T-helper 1 cell treated with Interleukin-12 subunit alpha and Interleukin-12 subunit beta and Interleukin-4 antibody, amounts not matched to agents 30 ng/mL and 1 ng/mL, for 36 hours (primary cell): ENCODE measurements around the gene PIAS2. TPM values are rescaled to one million over a fixed set of nuclear protein-coding genes. Genes with fewer than 3 reads are reported as not detected.
"Not testable (repeated sequence)": the region's sequence is repeated elsewhere in the genome, so short reads cannot be mapped to it uniquely, and the experiment has no call there.

ENCODE experiments used
- intact Hi-C: fragments of 100-400 bp; cut with micrococcal nuclease; formaldehyde crosslinking; loops from one replicate; pipeline ENCODE4 v1.15.1; 2024
- total RNA-seq: library from RNA; stranded (reverse); gene quantifications from 2 replicates; pipeline ENCODE4 v1.2.3, GENCODE V29; 2022

The PIAS2 gene
- total RNA-seq, 1 donor from 2014 or later: 29.6 TPM

- intact Hi-C loops: no loop called here
Observed at GRCh38 chr18:46832849-46833248, 84.5 kb downstream of the PIAS2 start.

DNA sequence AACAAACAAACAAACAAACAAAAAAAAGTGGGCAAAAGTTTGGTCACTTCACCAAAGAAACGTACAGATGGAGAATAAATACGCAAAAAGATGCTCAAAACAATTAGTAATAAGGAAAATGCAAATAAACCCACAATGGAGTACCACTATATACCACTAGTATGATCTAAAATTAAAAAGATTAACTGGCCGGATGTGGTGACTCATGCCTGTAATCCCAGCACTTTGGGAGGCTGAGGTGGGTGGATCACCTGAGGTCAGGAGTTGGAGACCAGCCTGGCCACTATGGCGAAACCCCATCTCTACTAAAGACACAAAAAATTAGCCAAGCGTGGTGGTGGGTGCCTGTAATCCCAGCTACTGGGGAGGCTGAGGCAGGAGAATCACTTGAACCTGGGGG is 84.9 kb downstream of the PIAS2 start:
- intact Hi-C loops: not testable (repeated sequence)

GRCh38 chr18:46831434-46831833 is 85.9 kb downstream of the PIAS2 start:
- intact Hi-C loops: no loop called here

GRCh38 chr18:46830633-46831032 is 86.7 kb downstream of the PIAS2 start:
- intact Hi-C loops: no loop called here

DNA sequence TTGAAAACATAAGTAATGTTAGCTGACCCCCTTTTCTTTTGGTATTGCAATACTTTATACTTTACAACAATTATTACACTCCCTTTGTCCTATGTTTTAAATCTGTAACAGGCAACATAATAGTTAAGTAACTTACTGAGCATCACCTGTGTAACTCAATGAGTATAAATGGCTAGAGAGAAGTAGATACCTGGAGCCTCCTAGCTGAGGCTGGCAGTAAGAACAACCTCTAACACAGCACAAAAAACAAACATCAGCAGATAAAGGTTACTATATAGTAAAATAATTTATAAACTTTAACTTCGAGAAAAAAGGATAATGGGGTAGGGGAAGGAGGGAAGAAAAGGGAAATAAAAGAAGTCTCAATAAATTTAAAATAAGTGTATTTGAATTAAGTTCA is 87.4 kb downstream of the PIAS2 start:
- intact Hi-C loops: no loop called here

DNA sequence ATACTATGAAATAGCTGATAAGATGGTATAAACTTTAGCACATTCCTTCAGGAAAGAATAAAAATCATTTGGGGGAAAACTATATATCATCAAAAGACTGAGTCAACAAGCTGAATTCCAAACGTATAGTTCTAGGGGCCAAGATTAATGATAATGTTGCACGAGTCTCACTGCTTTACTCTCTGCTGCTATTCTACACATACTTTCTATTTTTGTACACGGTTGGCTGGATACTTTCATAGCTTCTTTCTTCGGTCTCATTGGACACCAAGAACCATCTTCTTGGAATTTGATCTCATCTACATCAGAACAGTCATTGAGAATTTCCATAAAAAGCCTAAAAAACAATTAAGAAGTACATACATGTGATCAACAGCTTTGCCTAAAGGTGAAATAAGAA is 87.8 kb downstream of the PIAS2 start:
- intact Hi-C loops: no loop called here

DNA sequence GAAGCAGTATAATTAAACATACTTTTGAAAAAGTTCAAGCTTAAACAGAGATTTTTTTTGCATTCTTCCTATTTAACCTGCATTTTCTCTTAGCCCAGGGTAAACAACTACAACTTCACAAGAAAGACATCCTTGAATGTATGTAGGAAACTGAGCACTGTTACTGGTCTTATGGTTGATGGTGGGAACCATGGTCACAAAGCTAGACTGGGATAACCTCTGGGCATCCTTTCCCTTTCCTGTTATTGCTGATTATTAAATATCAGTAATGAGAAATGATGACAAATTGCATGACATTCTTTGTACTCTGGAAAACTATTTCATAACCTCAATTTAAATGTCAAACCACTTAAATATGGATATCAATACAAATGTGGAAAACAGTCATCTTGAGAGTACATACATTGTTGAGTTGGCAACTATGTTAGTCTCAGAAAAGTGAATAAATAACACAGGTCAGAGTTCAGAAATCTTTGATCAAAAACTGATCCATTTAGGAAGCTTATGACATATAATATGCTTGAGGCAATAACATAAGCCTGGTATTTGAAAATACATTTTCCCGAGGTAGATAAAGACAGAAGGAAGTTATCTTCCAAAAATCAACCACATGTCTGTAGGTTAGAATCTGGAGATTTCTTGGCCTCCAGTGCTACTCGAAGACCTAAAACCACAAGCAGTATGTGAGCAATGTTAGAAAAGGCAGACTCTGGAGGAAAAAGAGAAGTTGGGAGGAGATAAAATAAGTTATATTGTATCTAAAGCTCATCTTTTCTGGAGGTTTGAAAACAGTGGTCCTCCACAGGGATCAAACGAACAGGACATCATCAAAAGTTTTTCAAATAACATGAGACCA is 95.2 kb downstream of the PIAS2 start:
- intact Hi-C loops: no loop called here

GRCh38 chr18:46820863-46821262 is 96.4 kb downstream of the PIAS2 start:
- intact Hi-C loops: no loop called here

- intact Hi-C loops: no loop called here
Observed at GRCh38 chr18:46815661-46816060, 101.6 kb downstream of the PIAS2 start.

- intact Hi-C loops: no loop called here
Observed at GRCh38 chr18:46814399-46814798, 102.9 kb downstream of the PIAS2 start.

- intact Hi-C loops: no loop called here
Observed at GRCh38 chr18:46812311-46812710, 105.0 kb downstream of the PIAS2 start.

DNA sequence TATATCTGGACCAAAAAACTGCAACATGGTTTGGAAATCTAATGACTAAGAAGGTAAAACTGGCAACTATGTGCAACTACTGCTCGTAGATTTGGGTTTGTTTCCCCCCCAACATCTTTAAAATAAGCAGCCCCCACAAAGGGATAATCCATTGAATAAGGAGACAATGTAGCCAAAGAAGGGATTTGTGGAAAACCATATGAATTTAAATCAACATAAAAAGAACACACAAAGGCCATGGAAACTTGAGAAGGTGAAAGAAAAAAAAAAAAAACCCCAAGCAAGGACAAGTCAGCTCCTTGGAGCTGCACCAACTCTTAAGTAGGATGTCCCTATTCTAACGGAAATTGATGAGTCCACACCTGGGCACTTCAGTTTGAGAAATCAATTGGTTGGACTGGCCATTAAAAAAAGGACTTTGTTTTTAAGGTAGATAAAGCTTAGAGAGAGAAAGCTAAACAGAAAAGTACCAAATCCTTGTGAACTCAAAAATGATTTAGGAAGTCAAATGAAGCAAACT is 106.8 kb downstream of the PIAS2 start:
- intact Hi-C loops: no loop called here

- intact Hi-C loops: no loop called here
Observed at GRCh38 chr18:46809145-46809544, 108.2 kb downstream of the PIAS2 start.

GRCh38 chr18:46795945-46796344 is 121.4 kb downstream of the PIAS2 start:
- intact Hi-C loops: not testable (repeated sequence)

DNA sequence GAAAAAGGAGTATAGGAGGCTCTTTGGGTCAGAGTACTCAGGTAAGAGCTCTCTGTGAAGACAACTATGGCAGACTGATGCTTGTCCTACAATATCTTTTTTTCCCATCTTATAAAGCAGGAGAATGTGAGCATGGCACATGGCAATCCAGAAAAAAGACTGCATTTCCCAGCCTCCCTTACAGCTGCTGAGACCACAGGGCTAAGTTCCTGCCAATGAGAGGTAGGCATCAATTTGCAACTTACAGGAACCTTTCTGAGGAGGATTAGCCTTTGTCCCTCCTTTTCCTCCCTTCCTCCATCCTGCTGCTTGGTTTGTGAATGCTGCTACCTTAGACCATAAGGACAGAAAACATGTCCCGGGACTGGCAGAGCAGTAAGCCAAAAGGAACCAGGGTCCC is 122.7 kb downstream of the PIAS2 start:
- intact Hi-C loops: no loop called here

DNA sequence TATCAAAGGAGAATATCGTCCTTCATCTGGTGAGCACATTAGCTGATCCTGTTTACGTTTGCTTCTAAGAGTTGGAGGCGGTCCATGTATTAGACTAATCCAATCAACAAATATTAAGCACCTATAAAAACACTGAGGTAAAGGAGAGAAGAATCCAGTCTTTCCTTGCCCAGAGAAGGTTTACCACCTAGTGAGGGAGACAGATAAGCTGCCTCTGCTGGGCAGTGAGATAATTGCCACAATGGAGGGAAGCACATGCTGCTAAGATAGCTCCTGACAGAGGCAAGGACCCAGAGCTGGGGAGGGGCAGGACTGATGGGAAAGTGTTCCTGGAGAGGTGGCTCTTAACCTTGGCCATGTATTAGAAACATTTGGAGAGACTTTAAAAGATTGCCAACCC is 123.7 kb downstream of the PIAS2 start:
- intact Hi-C loops: no loop called here

GRCh38 chr18:46789088-46789487 is 128.2 kb downstream of the PIAS2 start:
- intact Hi-C loops: no loop called here

DNA sequence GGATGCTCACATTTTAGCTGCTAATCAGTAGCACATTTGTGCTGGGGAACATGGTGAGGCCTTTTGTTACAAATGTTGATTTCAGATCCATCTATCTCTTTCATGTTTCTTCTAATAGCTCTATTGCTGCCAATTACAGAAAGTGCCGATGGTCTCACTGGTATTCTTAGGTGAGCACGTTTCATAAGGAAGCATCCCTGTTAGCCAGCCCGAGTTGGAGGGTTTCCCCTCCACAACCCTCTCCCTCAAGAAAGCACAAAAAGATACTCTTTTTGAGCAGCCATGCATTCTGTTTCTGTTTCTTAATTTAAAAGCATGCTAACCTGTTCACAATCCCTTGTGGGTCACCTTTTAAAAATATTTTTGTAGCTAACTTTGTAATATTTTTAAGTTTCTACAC is 129.6 kb downstream of the PIAS2 start:
- intact Hi-C loops: no loop called here

DNA sequence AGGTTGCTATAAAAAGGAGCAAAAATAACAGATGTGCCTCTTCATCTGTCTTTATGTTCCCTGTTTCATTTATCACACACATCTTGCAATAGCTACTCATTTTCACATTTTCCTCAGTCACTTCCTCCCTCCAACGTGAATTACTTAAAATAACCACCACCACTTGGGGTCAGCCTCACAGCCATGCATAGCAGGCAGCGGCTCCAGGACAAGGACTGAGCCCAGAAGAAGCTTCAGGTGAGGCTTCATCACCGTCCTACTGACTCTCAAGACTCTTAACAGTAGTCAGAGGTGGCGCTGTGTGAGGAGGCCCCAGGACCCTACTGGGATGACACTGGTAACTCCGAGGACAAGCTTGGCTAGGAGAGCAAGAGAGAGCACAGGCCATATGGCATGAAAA is 144.9 kb downstream of the PIAS2 start:
- intact Hi-C loops: no loop called here

DNA sequence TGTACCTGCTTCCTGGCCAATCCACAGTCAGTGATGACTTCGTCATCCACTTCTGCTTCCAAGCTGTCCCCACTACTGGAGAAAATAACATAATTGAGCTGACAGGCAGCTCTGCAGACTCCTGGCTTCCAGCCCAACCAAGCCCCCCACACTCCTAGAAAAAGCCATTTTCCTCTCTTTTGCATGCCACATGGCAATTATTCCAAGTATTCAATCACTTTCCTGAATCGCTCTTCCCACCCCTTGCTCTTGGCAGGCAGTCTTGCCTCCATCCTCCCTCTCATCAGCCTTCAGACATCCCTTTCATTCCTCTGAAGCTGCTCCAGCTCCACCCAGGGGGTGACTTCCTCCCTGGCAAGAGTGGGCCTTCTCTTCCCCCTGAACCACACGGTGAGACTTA is 146.2 kb downstream of the PIAS2 start:
- intact Hi-C loops: no loop called here

- intact Hi-C loops: no loop called here
Observed at GRCh38 chr18:46770708-46771107, 146.6 kb downstream of the PIAS2 start.

DNA sequence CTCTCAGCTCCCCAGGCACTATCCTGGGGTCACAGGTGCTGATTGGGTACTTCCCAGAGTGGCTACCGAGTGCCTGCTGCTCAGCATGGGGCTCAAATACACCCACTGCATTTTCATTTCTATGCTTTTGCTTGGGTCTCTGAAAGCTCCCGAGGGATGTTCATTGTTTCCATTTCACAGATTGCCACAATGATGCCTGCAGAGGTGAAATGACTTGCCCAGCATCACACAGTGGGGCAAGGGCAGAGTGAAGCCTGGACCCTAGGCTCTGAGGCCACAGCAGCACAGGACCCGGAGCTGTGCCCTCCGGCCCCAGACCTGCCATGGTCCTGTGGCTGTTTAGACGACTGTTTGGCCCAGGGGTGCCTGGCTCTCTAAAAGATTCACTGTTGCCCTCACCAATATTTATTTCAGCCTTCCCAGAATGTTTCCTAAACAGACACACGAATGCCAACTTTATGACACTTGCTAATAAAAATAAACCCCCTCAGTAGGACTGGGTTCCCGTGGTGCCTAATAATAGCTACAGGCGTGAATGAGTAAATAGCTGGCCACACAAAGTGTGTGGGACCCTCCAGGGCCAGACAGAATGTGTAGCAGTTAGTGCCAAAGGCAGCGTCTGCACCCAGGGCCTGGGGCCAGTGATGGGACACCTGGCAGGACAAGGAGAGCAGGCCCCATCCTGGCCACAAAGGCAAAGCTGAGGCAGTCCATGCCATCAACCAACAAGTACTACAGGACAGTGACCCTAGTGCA is 149.0 kb downstream of the PIAS2 start:
- intact Hi-C loops: no loop called here
